RCC 7860 (cell line): ENCODE results near the gene SFT2D3.

ENCODE experiments used
- DNase-seq: peaks from one replicate; pipeline ENCODE4 v3.0.0-alpha.2; 2015; ENCODE audit warnings: low spot score
- FAIRE-seq: peaks from 2 replicates; lab custom pipeline; 2012; peaks lifted over from hg19 to GRCh38; lab: Jason Lieb, UNC

SFT2D3 gene, protein sequence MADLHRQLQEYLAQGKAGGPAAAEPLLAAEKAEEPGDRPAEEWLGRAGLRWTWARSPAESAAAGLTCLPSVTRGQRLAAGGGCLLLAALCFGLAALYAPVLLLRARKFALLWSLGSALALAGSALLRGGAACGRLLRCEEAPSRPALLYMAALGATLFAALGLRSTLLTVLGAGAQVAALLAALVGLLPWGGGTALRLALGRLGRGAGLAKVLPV

DNA sequence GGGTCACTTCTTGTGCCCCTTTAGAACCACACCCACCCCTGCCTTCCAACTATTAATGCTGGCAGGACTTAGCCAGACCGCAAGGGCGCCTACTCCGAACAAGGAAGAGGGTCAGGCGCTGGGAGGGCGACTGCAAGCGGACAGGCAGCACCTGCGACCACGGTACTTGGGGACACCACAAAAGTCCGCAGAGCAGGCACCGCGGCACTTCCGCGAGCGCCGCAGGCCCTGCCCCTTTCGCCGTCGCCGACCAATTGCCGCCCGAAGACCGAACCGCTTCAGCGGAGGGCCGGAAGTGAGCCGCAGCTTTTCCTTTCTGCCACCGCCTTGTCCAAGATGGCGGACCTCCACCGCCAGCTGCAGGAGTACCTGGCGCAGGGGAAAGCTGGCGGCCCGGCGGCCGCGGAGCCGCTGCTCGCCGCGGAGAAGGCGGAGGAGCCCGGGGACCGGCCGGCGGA lies at the start of gene SFT2D3:
SFT2D3 (plus strand) TSS at position 305 of the 458 bp plus-strand sequence; CDS start at position 337, 32 bp downstream.
- FAIRE-seq (no peak), DNase-seq (peak; percentile 88)

DNA sequence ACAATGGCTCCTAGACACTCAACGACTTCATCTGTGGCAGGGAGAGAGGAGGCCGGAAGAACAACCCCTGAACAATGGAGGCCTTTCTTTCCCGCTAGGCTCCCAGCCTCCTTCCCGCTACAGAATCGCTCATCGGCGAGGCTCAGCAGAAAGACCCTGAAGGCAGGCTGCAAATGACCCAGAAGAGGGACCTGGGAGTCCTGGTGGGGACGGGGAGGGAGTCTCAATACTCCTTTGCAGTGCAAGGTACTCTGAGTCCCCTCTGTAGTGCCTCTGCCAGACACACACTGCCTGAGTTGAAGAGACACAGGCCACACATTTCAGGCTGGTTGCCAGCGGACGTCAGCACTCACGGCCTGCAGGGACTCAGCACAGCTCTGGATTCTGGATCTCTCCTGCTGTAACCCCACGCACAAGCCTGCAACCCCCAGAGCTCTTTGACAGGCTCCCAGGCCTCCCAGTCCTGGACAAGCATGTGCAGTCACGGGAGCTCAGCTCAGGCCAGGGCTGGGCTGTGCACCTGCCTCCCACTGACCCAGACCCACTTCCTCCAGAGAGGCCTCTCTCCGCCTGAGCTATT lies 49.2 kb upstream of the SFT2D3 start:
- no peak for DNase-seq
- no peak for FAIRE-seq

DNA sequence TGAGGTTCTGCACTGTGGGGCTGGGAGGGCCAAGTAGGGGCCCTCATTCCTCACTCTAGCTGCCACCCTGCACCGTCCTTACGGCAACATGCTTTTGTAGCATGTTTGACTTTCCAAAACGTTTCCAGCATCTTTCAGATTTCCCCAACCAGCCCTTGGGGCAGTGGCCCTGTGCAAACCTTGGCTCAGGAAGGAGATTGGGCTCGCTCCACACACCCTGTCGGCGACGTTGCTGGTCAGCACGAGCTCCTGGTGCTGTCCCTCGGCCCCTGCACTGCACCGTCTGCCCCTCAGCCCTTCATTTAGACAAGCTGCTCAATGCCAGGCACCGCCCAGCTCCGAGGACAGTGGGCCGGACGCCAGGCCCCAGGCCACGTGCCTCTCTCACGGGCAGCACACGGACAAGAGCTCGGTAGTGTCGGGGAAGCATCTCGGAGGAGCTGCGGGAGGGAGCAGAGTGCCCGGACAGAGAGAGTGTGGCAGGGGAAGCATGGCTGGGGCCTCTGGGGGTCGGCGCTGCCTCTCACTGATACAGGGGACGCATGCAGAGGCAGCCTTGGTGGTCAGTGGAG lies 48.4 kb upstream of the SFT2D3 start:
- no peak for FAIRE-seq
- DNase-seq, result no peak

DNA sequence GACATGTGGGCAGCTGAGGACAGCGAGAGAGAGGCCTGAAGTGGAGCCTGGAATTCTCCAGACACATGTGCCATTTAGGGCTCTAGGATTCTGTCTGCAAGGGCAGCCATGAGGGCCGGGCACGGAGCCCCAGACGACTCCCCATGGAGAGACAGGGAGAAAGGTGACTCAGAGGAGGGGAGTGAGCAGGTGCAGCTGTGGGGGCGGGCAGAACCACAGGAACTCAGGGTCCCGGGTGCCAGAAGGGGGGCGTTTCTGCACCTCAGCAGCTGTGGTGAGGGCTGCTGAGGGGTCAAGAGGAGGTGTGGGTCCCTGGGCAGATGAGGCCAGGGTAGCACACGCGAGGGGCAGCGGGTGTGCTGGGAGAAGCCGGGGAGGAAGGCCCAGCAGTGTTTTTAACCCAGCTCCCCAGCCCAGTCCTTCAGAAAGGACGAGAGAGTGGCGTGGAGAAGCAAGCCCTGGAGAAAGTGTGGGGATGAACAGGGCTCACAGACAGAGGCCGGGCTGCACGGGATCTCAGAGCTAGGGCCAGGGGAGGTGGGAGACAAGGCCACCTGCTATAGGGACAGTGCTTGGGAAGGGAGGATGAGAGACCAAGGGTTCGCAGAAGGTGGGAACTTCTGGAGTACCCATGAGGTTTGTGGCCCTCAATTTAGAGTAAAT lies 47.7 kb upstream of the SFT2D3 start:
- FAIRE-seq, result no peak
- DNase-seq, result no peak

DNA sequence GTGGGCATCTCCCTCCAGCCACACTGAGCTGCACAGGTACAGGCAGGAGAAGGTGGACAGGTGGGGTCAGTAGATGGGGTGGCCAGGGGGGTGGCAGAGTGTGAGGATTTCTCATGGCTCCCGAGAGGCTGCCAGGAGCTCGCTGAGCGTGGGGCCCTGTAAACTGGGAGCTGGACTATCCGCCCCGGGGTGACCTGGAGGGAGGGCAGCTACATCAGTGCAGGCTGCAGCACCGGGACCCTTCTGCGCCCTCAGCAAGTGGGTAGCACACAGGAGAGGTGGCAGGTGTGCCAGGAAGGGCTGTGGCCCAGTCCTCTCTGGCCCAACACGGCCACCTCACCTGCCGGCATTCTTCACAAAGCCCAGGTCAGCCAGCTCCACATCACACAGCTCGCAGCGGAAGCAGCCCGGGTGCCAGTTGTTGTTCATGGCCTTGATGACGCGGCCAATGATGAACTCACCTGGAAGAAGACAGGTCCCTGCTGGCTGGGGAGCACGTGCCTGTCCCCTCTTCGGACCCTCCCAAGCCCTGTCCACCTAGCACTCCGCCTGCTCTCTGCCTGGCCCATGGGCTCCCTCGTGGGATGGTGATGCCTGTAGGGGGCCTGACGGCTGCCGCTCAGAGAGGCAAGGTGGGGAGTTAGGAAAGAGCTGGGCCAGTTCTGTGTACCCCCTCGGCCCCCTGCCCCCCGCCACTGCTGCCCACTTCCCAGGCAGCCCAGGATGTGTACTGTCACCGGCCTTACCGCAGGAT lies 47.0 kb upstream of the SFT2D3 start:
- no peak for FAIRE-seq

DNA sequence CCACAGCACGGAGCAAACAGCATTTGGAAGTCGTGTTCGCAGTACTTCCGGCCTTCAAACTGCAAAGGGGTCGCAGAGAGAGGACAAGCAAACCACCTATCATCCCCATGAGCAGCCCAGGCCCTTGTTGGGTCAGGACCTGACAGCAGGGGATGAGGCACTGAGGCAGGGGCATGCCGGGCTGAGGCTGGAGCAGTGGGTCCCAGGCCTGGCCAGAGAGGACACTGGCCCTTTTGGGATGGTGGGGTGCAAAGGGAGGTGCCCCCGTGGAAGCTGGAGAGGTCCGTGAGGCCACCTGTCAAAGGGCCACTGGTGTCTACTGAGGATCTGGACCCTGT lies 46.5 kb upstream of the SFT2D3 start:
- DNase-seq, result no peak
- no peak for FAIRE-seq

More for the DNA sequence above, 47.0 kb upstream of the SFT2D3 start:
- no peak for DNase-seq

DNA sequence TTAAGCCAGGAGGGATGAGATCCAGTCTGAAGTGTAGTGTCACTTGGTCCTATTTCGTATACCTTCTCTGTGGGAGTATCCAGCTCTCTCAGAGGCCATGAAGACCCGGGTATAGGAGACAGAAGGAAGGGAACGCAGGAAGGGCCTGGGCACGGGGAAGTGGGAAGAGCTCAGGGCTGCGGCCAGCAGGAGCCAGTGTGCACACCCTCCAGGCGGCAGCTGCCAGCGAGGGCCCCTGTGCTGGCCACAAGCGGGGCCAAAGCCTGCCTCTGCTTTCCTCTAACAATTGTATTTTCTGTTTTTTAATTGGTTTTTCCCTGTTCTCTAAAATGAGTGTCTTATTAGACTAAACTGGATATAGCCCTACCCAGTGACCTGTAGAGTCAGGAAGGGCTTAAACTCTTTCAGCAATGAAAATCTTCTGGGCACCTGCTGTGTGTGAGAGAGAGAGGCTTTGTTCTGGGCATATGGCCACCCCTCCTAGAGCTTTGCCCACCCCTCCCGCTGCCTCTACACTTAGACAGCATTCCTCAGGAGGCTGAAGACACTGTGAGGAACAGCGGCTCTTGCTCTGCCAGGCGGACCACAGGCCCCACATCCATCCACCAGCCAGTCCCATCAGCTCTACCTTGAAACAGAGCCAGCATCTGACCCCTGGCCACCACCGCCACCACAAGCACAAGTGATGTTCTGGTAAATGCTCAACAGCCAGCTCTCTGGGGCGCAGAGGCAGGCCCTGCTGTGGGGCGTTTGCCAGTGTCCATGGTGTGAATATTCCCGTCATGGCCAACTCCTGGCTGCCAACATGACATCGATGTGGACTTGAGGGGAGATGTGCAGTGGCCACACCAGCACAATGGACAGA lies 45.9 kb upstream of the SFT2D3 start:
- DNase-seq (no peak), FAIRE-seq (no peak)

DNA sequence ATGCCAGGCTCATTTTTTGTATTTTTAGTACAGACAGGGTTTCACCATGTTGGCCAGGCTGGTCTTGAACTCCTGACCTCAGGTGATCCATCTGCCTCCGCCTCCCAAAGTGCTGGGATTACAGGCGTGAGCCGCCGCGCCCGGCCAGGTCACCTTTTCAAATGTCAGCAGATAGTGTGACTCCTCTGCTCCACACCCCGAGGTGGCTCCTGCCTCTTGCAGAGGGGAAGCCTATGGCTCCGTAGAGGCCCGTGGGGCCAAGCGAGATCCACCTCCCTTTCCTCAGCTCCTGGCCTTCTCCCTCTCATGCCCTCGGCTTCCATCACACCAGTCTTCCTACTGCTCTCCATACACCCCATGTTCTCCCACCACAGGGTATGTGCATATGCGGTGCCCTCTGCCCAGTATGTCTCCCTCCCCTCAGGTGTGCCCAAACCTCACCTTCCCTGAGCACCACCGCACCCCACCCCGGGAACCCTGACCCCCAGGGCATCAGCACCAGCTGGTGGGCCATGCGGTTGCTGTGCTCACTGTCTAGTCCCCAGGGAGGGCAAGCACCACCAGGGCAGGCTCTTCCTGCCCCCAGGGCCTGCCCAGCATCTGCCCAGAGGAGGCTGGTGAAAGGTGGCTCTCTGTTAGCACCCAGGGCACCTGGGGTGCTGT lies 44.6 kb upstream of the SFT2D3 start:
- no peak for DNase-seq
- no peak for FAIRE-seq

DNA sequence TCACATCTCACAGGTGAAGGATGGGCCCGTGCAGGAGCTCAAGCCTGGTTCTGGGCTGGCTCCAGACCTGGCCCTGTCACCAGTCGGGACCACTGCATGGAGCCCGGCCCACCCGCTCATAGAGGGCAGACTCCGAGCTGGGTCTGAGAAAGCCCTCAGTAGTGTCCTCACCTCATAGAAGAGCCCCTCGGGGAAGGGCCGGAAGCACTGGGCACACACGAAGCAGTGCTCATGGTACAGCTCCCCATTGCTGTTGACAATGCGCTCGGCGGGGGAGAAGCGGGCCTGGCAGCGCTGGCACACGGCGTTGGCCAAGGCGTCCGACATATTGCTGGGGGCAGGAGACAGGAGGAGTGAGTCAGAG lies 44.1 kb upstream of the SFT2D3 start:
- DNase-seq, result no peak
- FAIRE-seq, result no peak

DNA sequence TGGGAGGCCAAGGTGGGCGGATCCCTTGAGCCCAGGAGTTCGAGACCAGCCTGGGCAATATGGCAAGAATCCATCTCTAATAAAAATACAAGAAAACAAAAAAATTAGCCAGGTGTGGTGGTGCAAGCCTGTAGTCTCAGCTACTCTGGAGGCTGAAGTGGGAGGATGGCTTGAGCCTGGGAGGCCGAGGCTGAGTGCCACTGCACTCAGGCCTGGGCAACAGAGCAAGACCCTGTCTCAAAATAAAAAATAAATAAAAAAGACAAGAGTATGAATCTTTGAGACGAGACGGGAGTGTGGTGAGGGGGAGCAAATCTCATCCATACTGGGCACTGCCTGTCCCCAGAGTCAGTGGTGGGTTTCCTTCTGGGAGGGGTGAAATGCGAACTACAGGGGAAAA lies 43.2 kb upstream of the SFT2D3 start:
- FAIRE-seq, result no peak
- DNase-seq, result no peak

DNA sequence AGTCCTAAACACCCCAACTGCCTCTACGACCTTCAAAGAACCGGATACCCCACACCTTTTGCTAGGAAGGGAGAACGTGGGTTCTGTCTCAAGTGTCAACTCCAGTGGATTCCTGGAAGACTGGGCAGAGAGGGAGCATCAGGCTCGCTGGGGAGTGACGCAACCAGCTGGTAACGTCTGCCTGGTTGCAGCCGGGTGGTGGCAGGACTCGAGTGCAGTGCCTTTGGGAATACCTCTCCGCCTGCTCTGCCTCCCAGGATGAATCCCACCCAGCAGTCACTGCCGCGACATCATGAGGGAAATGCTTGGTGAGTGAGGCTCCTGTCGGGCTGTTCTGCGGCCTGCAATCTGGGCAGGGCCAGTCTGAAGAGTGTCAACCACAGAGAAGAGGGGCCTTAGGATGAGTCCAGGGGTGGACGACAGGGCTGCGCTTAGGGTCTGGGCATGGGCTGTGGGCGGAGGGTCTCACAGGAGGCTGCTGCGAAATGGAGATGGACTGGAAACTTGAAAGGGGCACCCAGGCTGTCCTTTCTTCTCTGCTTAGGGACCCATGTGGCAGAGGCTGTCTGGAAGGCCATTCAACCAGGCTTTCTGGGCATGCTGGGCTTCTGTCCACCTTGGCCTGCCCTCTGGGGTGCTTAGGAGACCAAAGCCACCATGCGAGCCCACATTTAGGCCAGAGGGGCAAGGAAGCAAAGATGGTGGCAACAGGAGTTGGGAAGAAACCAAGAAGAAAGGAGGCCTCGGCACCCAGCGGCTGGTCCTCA lies 42.5 kb upstream of the SFT2D3 start:
- DNase-seq, result no peak
- FAIRE-seq, result no peak

DNA sequence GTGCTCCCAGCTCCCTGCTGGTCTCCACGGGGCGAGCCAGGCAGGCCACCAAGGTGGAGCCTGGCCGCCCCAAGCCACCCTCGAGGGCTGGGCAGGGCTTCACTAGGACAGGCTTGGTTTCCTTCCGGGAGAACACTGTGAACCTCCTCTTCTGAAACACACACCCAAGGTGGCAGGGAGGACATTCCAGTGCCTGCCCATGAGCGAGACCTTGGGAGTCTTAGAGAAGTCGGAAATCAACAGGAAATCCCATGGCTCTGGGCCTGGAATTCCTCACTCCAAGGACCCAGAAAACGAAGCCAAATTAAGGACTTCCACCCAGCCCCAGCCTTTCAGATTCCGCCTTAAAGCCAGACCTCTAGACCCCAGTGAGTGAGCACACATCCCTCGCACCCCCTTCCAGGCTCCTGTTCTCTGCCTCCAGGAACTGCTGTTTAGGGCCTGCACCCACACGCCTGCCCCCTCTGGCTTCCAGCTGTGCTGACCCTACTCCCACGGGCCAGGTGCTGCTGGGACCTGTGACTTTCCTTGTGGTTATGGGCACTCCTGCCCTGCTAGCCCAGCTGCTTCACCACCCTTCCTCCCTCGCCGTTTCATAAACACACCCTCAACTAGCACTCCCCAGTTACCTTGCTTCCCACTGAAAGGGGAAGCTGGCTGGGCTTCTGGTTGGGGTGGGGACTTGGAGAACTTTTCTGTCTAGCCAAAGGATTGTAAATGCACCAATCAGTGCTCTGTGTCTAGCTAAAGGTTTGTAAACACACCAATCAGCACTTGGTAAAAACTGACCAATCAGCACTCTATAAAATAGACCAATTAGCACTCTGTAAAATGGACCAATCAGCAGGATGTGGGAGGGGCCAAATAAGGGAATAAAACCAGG lies 41.6 kb upstream of the SFT2D3 start:
- no peak for FAIRE-seq
- no peak for DNase-seq

DNA sequence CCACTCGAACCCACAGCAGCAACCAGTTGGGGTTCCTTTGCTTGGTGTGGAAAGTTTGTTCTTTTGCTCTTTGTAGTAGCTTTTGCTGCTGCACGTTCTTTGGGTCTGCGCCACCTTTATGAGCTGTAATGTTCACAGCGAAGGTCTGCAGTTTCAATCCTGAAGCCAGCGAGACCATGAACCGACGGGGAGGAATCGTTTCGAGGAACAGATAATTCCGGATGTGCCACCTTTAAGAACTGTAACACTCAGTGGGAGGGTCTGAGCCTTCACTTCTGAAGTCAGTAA lies 41.1 kb upstream of the SFT2D3 start:
- DNase-seq, result no peak
- FAIRE-seq, result no peak

DNA sequence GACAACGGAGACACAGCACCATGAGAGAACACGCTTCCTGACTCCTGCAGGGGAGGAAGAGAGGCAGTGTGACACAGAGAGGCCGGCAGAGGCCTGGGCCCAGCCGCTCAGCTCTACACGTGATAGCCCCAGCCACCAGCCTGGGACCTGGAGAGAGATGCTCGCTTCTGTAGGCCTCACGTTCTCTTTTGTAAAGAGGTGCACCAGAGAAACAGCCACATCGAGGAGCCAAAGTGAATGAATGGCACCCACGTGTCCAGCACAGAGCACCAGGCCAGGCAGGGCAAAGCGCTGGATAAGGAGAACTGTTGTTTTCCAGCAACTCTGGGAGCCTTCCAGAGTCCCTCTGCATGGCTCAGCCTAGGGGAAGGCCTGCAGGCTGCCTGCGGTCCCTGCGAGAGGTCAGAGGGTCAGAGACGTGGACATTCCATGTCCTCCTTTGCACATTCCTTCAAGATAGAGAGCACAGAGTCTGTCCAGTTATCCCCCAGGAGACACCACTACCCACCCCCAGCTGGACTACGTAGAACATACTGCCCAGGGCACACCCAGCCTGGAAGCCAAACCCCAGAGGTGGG lies 40.1 kb upstream of the SFT2D3 start:
- DNase-seq (no peak), FAIRE-seq (no peak)

DNA sequence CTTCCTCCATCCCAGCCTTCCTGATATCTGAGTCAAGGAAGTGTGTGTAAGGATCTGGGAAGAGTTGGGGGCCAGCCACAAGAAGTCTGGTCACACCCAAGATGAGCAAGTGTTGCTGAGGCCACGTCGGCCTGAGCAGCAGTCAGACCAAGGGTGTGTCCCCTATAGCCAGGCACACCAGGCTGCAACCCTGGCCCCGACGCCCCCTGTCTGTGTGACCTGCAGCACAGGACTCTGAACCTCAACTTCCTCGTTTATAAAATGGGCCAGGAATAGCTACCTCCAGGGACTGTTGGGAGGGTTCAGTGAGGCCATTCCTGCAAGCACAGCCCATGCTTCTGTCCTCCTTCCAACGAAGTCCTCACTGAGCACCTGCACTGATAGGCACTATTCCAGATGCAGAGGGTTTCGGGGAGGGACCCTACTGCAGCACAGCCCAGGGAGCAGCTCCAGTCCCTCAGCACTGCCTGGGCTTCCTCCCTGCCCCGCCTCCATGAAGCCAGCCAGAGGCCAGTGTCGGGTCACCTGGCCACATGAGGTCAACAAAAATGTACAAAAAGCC lies 39.3 kb upstream of the SFT2D3 start:
- no peak for FAIRE-seq

DNA sequence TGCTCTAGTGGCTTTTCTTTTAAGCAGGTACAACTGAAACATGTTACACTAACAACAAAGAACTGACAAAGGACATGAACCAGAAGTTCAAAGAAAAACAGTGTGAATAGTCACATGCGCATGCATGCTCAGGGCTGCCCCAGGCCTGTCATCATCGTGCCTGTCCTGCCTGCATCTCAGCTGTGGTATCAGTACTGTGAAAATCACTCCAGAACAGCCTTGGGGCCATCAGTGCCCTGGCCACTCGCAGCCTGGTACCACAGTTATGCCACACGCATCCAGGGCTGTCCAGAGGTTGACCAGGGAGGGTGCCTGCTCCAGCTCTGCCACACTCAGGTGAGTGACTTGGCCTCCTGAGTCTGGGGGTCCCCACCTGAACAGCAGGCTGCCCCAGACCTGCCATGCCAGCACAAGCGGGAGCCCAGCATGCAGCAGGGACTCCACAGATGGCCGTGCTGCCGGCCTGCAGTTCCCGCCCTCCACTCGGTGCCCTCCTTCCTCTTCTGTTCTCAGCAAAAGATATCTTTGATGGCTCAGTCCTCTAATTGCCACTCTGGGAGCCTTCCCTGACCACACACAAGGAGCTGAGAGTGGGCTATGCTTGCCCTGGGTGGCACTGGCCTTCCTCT lies 38.2 kb upstream of the SFT2D3 start:
- no peak for DNase-seq
- no peak for FAIRE-seq

More for the DNA sequence above, 39.3 kb upstream of the SFT2D3 start:
- DNase-seq, result no peak

DNA sequence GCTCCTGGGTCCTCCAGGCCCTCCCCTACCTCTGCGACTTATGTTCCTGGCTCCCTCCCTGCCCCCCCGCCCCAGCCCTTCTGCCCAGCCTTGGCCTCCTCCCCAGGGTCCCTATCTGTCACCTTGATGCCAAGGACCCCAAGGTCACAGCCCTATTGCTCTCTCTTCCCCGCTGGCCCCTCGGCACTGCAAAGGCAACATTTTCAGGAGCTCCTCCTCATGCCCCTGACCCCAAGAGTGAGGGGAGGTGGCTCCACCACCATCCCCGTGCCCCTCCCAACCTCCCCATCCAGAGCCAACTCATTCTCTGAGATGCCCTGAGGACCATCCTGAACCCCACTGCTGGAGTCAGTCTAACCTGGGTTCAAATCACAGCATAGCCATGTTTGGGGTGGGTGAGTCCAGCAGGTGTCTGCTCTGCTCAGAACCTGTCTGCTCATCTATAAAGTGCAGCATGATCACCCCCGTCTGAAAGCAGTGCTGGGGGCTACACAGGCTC lies 37.7 kb upstream of the SFT2D3 start:
- no peak for DNase-seq
- no peak for FAIRE-seq
